Loucy (cell line): Measurements from ENCODE around the gene LETM1.
A peak's percentile ranks its signal among the peaks of the same experiment; 100 is the strongest.

Experiments
- H2AFZ ChIP-seq: fragments of 200-600 bp; sonication (generic); 2 replicates; pipeline ENCODE4 v1.6.0; 2016; ENCODE audit warnings: antibody characterized with exemption, mild to moderate bottlenecking, low read length, moderate library complexity
- H3F3A ChIP-seq: fragments of 200-600 bp; 2 replicates; pipeline ENCODE4 v1.6.0; 2016; ENCODE audit warnings: antibody characterized with exemption, low read depth, mild to moderate bottlenecking
- H3K27me3 ChIP-seq: fragments of 200-600 bp; sonication (generic); 2 replicates; pipeline ENCODE4 v1.6.1; 2014; ENCODE audit warnings: low read length, mild to moderate bottlenecking; ENCODE audit not compliant: insufficient read depth, poor library complexity, severe bottlenecking
- H3K36me3 ChIP-seq: fragments of 200-600 bp; sonication (generic); 2 replicates; pipeline ENCODE4 v1.6.1; 2016; ENCODE audit warnings: low read length; ENCODE audit not compliant: insufficient read depth
- H3K4me1 ChIP-seq: fragments of 200-600 bp; sonication (generic); 2 replicates; pipeline ENCODE4 v1.5.1; 2014; ENCODE audit warnings: low read length, mild to moderate bottlenecking; ENCODE audit not compliant: insufficient read depth, poor library complexity, severe bottlenecking
- H3K4me2 ChIP-seq: fragments of 200-600 bp; sonication (generic); 2 replicates; pipeline ENCODE4 v1.6.0; 2014; ENCODE audit warnings: antibody characterized with exemption, low read length, low read depth, mild to moderate bottlenecking; ENCODE audit not compliant: poor library complexity, severe bottlenecking
- H3K4me3 ChIP-seq: fragments of 200-600 bp; sonication (generic); 2 replicates; pipeline ENCODE4 v1.5.1; 2014; ENCODE audit warnings: low read length, mild to moderate bottlenecking, mixed read lengths; ENCODE audit not compliant: poor library complexity, severe bottlenecking
- H3K79me2 ChIP-seq: fragments of 200-600 bp; sonication (generic); 2 replicates; pipeline ENCODE4 v1.6.1; 2014; ENCODE audit warnings: low read length; ENCODE audit not compliant: insufficient read depth
- H3K9ac ChIP-seq: fragments of 200-600 bp; sonication (generic); 2 replicates; pipeline ENCODE4 v1.6.0; 2014; ENCODE audit warnings: mild to moderate bottlenecking, low read depth, low read length, moderate library complexity; ENCODE audit not compliant: poor library complexity, severe bottlenecking
- H3K9me2 ChIP-seq: fragments of 200-600 bp; sonication (generic); replicated peaks from 2 replicates; pipeline ENCODE4 v1.6.1; 2016; ENCODE audit warnings: low read depth, low read length, mixed read lengths
- H3K9me3 ChIP-seq: fragments of 200-600 bp; sonication (generic); 2 replicates; pipeline ENCODE4 v1.6.1; 2014; ENCODE audit warnings: mild to moderate bottlenecking, antibody characterized with exemption, low read length, low read depth; ENCODE audit not compliant: insufficient read depth
- H4K20me1 ChIP-seq: fragments of 200-600 bp; sonication (generic); 2 replicates; pipeline ENCODE4 v1.6.0; 2014; ENCODE audit warnings: antibody characterized with exemption, low read length, mild to moderate bottlenecking; ENCODE audit not compliant: insufficient read depth, poor library complexity, severe bottlenecking
- CTCF ChIP-seq: fragments of 200-600 bp; sonication (generic); conservative IDR thresholded peaks from 2 replicates; pipeline ENCODE4 v1.5.1; 2014; ENCODE audit warnings: mild to moderate bottlenecking, antibody characterized with exemption, low read length
- EZH2phosphoT487 ChIP-seq: fragments of 200-600 bp; IDR thresholded peaks from 2 replicates; pipeline ENCODE4 v1.6.1; 2018; ENCODE audit warnings: antibody characterized with exemption, mild to moderate bottlenecking, moderate library complexity, borderline replicate concordance

The LETM1 gene

GRCh38 chr4:1873291-1873690, 17.3 kb upstream of the LETM1 start:
- peak overlapping the region; percentile 95 for H3K9ac ChIP-seq
- H3K4me1 ChIP-seq, result peaks cover 29% of the 10 kb centered on the region
- TF ChIP-seq CTCF (no peak), EZH2phosphoT487 (no peak)
- H3K4me3 ChIP-seq, result peak overlapping the region; percentile 93
- no peaks in the 10 kb centered on the region for H3K9me2 ChIP-seq
- H3K27me3 ChIP-seq, result no peaks in the 10 kb centered on the region
- H3K79me2 ChIP-seq, result peaks cover 77% of the 10 kb centered on the region
- H2AFZ ChIP-seq, result no peak overlapping the region
- H3K36me3 ChIP-seq, result no peaks in the 10 kb centered on the region
- no peaks in the 10 kb centered on the region for H3F3A ChIP-seq
- H3K4me2 ChIP-seq, result peak overlapping the region; percentile 86
- peaks cover 49% of the 10 kb centered on the region for H4K20me1 ChIP-seq
- H3K9me3 ChIP-seq, result no peaks in the 10 kb centered on the region

- Histone ChIP-seq H3K4me2 (peak overlapping the region; percentile 86), H4K20me1 (peaks cover 48% of the 10 kb centered on the region), H3K9ac (peak overlapping the region; percentile 95), H3K4me1 (peaks cover 29% of the 10 kb centered on the region), H3K27me3 (no peaks in the 10 kb centered on the region), H3K79me2 (peaks cover 73% of the 10 kb centered on the region), H3F3A (no peaks in the 10 kb centered on the region), H3K9me2 (no peaks in the 10 kb centered on the region), H3K36me3 (no peaks in the 10 kb centered on the region), H2AFZ (no peak overlapping the region), H3K4me3 (peak overlapping the region; percentile 93), H3K9me3 (no peaks in the 10 kb centered on the region)
- no peak for TF ChIP-seq CTCF
- TF ChIP-seq EZH2phosphoT487, result no peak
Observed at GRCh38 chr4:1872870-1873269, 16.9 kb upstream of the LETM1 start.

DNA sequence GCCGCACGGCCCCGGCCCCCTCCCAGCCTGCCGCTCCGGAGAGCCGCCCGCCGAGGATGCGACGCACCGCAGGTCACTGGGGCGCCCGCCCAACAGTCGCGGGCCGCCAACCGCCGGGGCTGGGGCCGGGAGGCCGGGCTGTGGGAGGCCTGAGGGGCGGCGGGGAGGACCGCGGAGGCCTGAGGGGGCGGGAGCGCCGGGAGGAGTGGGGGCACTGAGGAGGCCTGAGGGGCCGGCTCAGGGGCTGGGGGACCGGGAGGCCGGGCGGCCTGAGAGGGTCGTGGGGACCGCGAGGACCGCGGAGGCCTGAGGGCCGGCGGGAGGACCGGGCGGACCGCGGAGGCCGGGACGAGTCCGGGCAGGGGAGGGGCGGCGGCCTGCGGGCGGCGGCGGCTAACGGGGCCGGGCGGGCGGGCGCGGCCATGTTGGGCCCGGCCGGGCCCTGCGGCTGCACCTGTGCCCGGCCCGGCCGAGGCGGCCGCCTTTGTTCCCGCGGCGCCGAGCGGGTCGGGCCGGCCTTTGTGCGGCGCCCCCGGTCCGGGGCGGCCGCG, 15.6 kb upstream of the LETM1 start:
- Histone ChIP-seq H3K4me2 (peak overlapping the region; percentile 41), H3K36me3 (no peaks in the 10 kb centered on the region), H3K9ac (peak overlapping the region; percentile 95), H3K9me2 (no peaks in the 10 kb centered on the region), H2AFZ (peak overlapping the region; percentile 53; the same call in 1 of the 2 replicates), H3K9me3 (no peaks in the 10 kb centered on the region), H3K27me3 (no peaks in the 10 kb centered on the region), H3K79me2 (peaks cover 60% of the 10 kb centered on the region), H4K20me1 (peaks cover 35% of the 10 kb centered on the region), H3K4me3 (peak overlapping the region; percentile 93), H3F3A (no peaks in the 10 kb centered on the region), H3K4me1 (peaks cover 27% of the 10 kb centered on the region)
- TF ChIP-seq EZH2phosphoT487 (no peak), CTCF (no peak)
